ENCODE results near the gene DNAJB7.
"Not testable (repeated sequence)": the region's sequence is repeated elsewhere in the genome, so short reads cannot be mapped to it uniquely, and the experiment has no call there.

Gene DNAJB7

DNA sequence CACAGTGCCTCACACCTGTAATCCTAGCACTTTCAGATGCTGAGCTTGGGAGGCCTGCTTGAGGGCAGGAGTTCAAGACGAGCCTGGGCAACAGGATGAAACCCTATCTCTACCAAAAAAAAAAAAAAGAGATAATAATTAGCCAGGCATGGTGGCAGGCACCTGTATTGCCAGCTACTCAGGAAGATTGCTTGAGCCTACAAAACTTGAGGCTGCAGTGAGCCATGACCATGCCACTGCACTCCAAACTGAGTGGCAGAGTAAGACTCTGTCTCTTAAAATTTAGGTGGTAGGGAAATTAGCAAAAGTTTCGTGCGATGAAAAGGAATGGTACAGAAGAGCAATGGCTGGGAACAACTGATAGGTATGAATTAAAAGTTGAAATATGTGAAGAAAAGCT is 23.4 kb downstream of the DNAJB7 start:
- DNase-seq = no peak

DNA sequence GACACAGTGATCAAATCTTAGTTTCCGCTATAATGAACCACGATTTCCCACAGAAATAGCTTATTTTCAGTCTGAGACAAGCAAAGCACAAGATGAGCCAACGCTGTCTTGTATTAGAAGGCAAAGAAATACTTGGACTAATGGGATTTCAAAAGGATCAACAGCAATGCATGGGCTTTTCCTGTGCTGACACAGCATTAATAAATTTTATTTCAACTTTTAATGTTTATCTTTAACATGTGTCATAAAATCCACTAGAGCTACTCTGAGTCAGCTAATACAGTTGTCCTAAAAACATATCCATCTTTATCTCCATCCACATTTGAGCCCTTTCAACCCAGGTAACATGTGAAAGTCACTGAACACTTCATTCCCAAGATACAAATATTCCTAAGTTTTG is 27.3 kb downstream of the DNAJB7 start:
- DNase-seq = no peak

DNA sequence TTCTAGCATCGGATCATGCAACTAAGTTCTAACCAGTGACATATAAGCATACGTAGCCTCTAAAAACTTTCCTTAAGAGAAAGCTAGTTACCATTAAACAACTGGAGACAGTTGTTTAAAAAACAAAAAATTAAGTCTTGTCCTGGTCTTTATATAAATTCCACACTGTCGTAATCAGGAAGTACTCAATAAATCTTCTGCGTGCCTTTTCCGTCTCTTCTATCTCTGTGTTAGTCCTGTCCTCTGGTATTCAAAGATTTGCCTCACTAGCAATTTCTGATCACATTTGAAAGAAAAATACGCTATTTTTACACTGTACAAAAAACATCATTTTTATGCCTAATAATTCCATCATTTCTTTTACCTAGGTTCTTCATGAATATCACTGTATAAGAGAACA is 32.8 kb downstream of the DNAJB7 start:
- DNase-seq = no peak

DNA sequence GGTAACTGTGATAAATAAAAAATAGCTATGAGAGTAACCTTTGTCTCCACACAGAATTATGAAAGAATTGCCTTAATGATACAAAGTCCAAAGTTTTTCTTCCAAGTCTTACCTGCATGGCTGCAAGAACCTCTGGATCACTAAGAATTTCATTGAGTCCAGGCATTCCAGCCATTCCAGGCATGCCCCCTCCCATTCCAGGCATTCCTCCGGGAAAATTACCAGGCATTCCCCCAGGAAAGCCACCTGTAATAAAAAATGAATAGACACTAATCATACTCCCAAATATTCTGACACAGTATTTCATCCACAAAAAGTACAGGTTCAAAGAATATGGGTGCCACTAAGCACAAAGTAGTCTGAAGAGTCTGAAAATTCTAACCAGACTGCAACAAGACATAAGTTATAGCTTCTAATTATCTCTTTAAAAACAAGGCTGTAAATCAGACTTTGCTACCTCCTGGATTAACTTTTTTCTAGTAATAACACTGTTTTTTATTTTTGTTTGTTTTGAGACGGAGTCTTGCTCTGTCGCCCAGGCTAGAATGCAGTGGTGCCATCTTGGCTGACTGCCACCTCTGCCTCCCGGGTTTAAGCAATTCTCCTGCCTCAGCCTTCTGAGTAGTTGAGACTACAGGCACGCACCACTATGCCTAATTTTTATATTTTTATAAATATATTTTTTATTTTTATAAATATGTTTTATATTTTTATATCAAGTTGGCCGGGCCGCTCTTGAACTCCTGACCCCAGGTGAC is 34.8 kb downstream of the DNAJB7 start:
- DNase-seq = no peak

DNA sequence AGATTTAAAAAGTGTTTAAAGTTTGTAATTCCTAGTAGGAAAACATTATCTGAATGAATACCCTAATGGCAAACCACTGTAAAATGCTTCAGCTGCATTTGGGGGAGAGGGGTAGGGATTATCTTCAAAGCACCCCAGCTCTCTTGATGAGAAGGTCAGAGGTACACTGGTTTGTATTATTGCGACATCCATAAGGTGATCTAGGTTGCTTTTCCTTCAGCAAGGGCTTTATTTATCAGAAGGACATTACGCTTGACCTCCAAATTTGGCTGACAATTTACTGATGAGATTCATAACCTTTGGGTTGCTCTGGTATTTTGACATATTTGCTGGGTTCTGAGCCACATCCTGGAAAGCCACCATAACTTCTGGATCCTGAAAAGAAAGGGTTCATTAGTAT is 35.6 kb downstream of the DNAJB7 start:
- DNase-seq = not testable (repeated sequence)

DNA sequence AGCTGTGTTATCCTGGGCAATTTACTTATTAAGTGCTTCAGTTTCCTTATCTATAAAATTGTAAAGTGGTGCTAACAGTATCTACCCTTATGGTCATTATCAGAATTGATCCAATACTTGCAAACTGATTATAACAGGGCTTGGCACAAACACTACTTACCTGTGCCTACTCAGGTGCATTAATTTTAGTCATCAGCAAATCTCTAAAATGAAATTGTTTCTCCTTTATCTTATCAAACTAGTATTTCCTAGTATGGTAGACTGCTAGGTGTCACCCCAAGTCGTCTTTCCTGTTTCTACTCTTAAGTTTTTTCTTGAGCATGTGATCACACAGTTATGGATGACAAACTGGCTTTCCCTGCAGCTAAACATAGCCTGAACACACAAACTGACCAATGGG is 38.5 kb downstream of the DNAJB7 start:
- DNase-seq = no peak

DNA sequence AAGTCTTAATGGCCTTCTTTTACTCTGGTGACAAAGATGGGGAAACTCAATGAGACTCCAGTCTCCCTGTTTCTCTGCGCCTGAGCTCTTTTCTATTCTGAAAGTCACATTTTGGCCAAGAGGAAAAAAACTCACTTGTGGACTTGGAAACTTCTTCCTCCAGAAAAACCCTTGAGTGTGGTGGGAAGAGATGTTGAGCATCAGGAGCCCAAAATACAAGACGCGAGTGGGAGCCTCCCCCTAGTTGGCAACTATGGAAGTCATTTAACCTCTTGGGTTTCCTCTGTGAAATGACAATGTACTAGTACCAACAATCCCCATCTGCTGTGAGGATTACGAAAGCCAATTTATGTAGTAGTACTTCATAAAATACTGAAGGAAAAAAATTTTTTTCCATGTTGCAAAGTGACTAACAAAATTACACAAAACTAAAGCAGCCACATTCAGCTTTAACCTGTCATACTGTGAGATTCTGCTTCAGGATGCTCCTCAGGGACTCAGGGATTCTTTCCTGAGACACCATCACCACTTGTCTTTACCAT is 42.2 kb downstream of the DNAJB7 start:
- peak; percentile 17 for DNase-seq

DNA sequence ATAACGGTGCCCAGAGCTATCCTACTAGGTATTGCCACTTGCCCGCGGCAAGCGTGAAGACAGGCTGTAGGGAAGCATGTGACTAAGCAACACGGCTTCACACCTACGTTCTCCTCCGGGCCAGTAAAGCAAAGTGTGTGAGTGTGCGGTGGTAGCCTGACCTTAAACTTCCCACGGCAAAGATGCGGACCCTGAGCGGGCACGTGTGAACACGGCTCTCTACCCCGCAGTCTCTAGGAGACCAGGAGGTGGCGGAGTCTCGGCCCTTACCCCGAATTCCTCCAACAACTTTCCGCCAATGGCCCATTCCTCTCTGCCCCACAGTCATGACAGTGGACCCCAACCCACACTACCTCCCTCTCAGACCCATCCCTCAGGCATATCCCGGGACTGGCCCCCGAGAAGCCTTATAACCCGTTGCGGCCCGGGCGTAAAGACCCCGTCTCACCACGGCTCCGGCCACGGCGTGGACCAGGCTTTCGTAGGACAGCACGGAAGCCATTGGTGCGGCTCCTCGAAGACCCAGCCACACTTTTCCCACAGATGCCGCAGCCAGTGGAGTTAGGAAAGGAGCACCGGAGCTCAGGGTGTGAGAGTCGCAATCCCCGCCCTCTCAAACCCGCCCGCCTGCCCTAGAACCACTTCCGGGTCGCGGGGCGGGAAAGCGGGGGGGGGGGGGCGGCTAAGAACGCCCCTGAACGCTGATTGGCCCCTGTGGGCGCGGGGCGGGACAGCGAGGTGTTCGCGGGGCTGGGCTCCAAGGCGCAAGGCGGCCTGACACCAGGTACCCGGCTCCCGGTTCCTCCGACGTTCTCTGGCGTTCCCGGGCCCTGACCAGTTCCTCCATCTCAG is 42.9 kb downstream of the DNAJB7 start, which contains the start of gene SLC25A17:
SLC25A17 (minus strand) TSS at position 600 of the 852 bp plus-strand sequence; CDS start at position 502, 98 bp downstream.
- DNase-seq = peak; percentile 46

DNA sequence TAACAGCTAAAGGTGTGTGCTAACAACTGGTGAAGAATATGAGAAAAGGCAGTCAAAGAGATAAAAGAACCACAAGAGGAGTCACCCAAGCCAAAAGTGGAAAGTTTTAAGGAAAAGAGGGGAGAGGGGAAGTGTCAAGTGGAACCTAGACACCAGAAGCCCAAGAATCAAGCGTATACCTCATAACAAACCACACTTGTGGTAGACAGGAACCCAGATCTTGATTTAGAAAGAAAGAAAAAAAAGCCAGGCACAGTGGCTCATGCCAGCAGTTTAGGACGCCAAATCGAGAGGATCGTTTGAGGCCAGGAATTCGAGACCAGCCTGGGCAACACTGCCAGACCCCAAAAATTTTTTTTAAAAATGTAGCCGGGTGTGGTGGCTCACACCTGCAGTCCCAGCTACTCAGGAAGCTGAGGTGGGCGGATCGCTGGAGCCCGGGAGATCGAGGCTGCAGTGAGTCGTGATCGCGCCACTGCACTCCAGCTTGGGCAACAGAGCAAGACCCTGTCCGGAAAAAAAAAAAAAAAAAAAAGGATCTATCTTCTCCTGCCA is 43.6 kb downstream of the DNAJB7 start:
- DNase-seq = no peak

DNA sequence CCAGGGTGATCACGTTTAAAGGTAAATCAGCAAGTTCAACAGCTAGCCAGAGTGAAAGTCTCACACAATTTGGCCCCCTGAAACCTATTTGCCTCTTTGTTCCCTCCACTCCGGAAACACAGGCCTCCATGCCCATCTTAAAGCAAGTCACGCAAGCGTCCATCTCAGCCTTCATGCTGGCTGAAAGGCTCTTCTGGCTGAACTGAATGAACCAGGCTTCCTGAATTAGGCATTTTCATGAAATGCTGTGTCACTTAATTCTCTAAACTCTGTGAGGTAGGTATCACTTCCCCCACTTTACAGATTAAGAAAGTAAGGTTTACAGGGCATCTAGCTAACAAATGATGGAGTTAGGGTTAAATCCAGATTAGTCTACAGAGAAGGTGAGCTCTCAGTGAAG is 44.2 kb downstream of the DNAJB7 start:
- no peak for DNase-seq

DNA sequence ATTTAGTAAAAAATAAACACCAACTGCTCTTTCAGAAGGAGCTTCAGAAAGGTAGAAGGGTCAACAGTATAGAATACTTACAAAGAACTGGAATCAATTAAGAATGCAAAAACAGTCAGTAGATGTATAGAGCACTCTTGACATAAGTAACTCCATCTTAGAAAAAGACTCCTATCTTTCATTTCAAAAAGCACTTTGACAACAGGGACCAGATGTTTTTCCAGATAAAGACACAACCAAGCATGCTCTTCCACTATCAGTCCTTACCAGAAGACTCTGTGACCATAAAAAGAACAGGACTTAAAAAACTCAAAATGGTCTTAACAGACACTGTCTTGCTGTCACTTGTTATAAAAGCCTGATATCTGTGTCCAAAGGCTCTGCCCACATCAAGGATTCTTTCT is 48.0 kb downstream of the DNAJB7 start:
- no peak for DNase-seq
